Endothelial cell of umbilical vein (primary cell): ENCODE data around the gene HSPA14. TPM values are rescaled to one million over a fixed set of nuclear protein-coding genes. Genes with fewer than 3 reads are reported as not detected.

ENCODE experiments used
- BruUV-seq: library from RNA; stranded (reverse); fragments of 400-500 nt; replicated peaks from 2 replicates; lab custom pipeline; 2021; lab: Mats Ljungman, UMichigan
- CTCF ChIA-PET: fragments of 300-600, 350-600 bp; sonication (Branson Sonifier 250); formaldehyde crosslinking; loops from one replicate; lab custom pipeline; 2021; ENCODE audit warnings: antibody characterized with exemption, inconsistent platforms; lab: Charles Lee
- POLR2A ChIA-PET: fragments of 300-600, 350-600 bp; sonication (Branson Sonifier 250); formaldehyde crosslinking; loops from one replicate; lab custom pipeline; 2021; ENCODE audit warnings: antibody characterized with exemption, inconsistent platforms; lab: Charles Lee
- DNase-seq: peaks from one replicate; pipeline ENCODE4 v3.0.0-alpha.2; 2011; ENCODE audit warnings: low read depth, low spot score
- FAIRE-seq: peaks from 2 replicates; lab custom pipeline; 2011; peaks lifted over from hg19 to GRCh38; lab: Jason Lieb, UNC
- H2AFZ ChIP-seq: 2 replicates; pipeline ENCODE4 v1.6.0; 2012; ENCODE audit warnings: low read depth, low read length, control low read depth, inconsistent platforms
- H3K27ac ChIP-seq: 2 replicates; pipeline ENCODE4 v1.5.1; 2011; ENCODE audit warnings: low read depth, mild to moderate bottlenecking, control low read depth, low read length, moderate library complexity; ENCODE audit not compliant: insufficient read depth
- H3K27me3 ChIP-seq, 2 experiments: 2 replicates each; pipeline versions ENCODE4 v1.6.0 to v1.6.1; 2011; ENCODE audit warnings: low read length in 2 of 2, mixed read lengths in 1 of 2; ENCODE audit not compliant: control insufficient read depth in 2 of 2, insufficient read depth in 2 of 2
- H3K36me3 ChIP-seq, 2 experiments: 2 replicates in 1 of 2; 3 replicates in 1 of 2; pipeline ENCODE4 v1.5.1; 2011; ENCODE audit warnings: low read length in 2 of 2, mild to moderate bottlenecking in 1 of 2, moderate library complexity in 1 of 2; ENCODE audit not compliant: control insufficient read depth in 2 of 2, insufficient read depth in 2 of 2; ENCODE audit errors: extremely low read depth in 1 of 2
- H3K4me1 ChIP-seq: 3 replicates; pipeline ENCODE4 v1.5.1; 2011; ENCODE audit warnings: mild to moderate bottlenecking, low read length; ENCODE audit not compliant: control insufficient read depth, insufficient read depth; ENCODE audit errors: extremely low read depth
- H3K4me2 ChIP-seq: 2 replicates; pipeline ENCODE4 v1.6.1; 2011; ENCODE audit warnings: low read length, control low read depth, mixed read lengths; ENCODE audit not compliant: insufficient read depth
- H3K4me3 ChIP-seq, 3 experiments: fragments of 200-600 bp in 1 of 3; sonication (generic), shearing (Covaris generic) in 1 of 3; replicated peaks in 1 of 3; 2 replicates each; pipeline ENCODE4 v1.5.1; 2011 to 2016; ENCODE audit warnings: control low read depth in 3 of 3, low read length in 3 of 3, mild to moderate bottlenecking in 2 of 3, inconsistent platforms in 1 of 3, low read depth in 1 of 3, moderate library complexity in 1 of 3; ENCODE audit not compliant: insufficient read depth in 1 of 3
- H3K79me2 ChIP-seq: 2 replicates; pipeline ENCODE4 v1.6.0; 2012; ENCODE audit warnings: low read length, inconsistent platforms; ENCODE audit not compliant: control insufficient read depth, insufficient read depth
- H3K9ac ChIP-seq: replicated peaks from 2 replicates; pipeline ENCODE3; 2011; ENCODE audit warnings: low read length, control low read depth; ENCODE audit not compliant: insufficient read depth; ENCODE audit errors: extremely low read depth
- H3K9me1 ChIP-seq: replicated peaks from 3 replicates; pipeline ENCODE4 v1.6.0; 2011; ENCODE audit warnings: mild to moderate bottlenecking, low read length; ENCODE audit not compliant: control insufficient read depth, insufficient read depth; ENCODE audit errors: extremely low read depth
- H3K9me3 ChIP-seq: replicated peaks from 2 replicates; pipeline ENCODE4 v1.5.1; 2012; ENCODE audit warnings: low read length, inconsistent platforms; ENCODE audit not compliant: control insufficient read depth, insufficient read depth
- H4K20me1 ChIP-seq: replicated peaks from 2 replicates; pipeline ENCODE3; 2011; ENCODE audit warnings: mild to moderate bottlenecking, low read length; ENCODE audit not compliant: control insufficient read depth, insufficient read depth; ENCODE audit errors: extremely low read depth
- CTCF ChIP-seq, 2 donors: IDR thresholded peaks; 1 replicate in 1 of 2; 2 replicates in 1 of 2; pipeline ENCODE4 v1.5.1; 2011; ENCODE audit warnings: low read length in 2 of 2, mild to moderate bottlenecking in 2 of 2, moderate library complexity in 2 of 2, control low read depth in 1 of 2, inconsistent platforms in 1 of 2, low read depth in 1 of 2; ENCODE audit not compliant: insufficient read depth in 1 of 2; ENCODE audit errors: extremely low read depth in 1 of 2
- MAX ChIP-seq: IDR thresholded peaks from 2 replicates; pipeline ENCODE4 v1.6.1; 2011; ENCODE audit not compliant: insufficient read depth, insufficient read length
- dilution Hi-C: fragments of 300-500 bp; cut with MboI; formaldehyde crosslinking; loops from one replicate; pipeline ENCODE4 v1.15.0; 2019; ENCODE audit warnings: low sequenced_read_pairs; ENCODE audit not compliant: extremely low pct_ligation_motif_present
- intact Hi-C: fragments of 100-400 bp; cut with micrococcal nuclease; formaldehyde crosslinking; loops from one replicate; pipeline ENCODE4 v1.10.0; 2022
- polyA plus RNA-seq, 4 experiments: library from polyadenylated mRNA; depleted of rRNA in 3 of 4; stranded (reverse) in 3 of 4; unstranded in 1 of 4; fragments of >200 nt; gene quantifications; 2 replicates each; pipeline versions ENCODE4 v1.2.1 to v1.2.3, GENCODE V29; 2011 to 2012; ENCODE audit warnings: missing spikeins in 1 of 4
- total RNA-seq: library from RNA; stranded (reverse); gene quantifications from 2 replicates; pipeline ENCODE4 v1.2.3, GENCODE V29; 2021

HSPA14 gene
- total and polyA plus RNA-seq, 2 donors (not counting 3 experiments of a cell fraction or from before 2014, with no cell fraction given), result 7.6 to 15.7 TPM

GRCh38 chr10:14904316-14904732, 66.2 kb downstream of the HSPA14 start:
- peak; percentile 42 for DNase-seq
- ChIA-PET CTCF (interaction anchor here (0.7 to 2.0 kb wide), 4 partner anchors 13 to 66 kb away, joined by 3 to 7 read pairs (median 4); partner anchors contain the start of genes CDNF, HSPA14 and MSANTD7), POLR2A (no interaction called here)

More at GRCh38 chr10:14904316-14904732, 66.2 kb downstream of the HSPA14 start:
- H3K27ac ChIP-seq, result no peak overlapping the region
- H3K27me3 ChIP-seq, result no peaks in the 10 kb centered on the region
- dilution Hi-C loops (no loop called here), intact Hi-C loops (no loop called here)
- H3K36me3 ChIP-seq, result peaks cover 0 to 22% of the 10 kb centered on the region in 2 experiments
- FAIRE-seq, result peak; percentile 38
- no TSS peak for BruUV-seq
- no peaks in the 10 kb centered on the region for H3K79me2 ChIP-seq
- H3K4me2 ChIP-seq, result no peak overlapping the region
- H3K9ac ChIP-seq, result no peak overlapping the region
- H2AFZ ChIP-seq, result no peak overlapping the region
- no peak for TF ChIP-seq MAX
- peak; percentile 33 to 44 for TF ChIP-seq CTCF (IDR thresholded peaks at IDR 0.05; ENCODE audit: extremely low read depth in 1 of 2, insufficient read depth in 1 of 2, low read depth in 1 of 2, low read length in 2 of 2)
- no peaks in the 10 kb centered on the region for H3K9me3 ChIP-seq
- peaks cover 2% of the 10 kb centered on the region for H3K9me1 ChIP-seq
- H4K20me1 ChIP-seq, result no peaks in the 10 kb centered on the region
- H3K4me3 ChIP-seq, result no peak overlapping the region
- no peaks in the 10 kb centered on the region for H3K4me1 ChIP-seq
